Right cardiac atrium (tissue), 5 donors: ENCODE measurements around the gene ITGB1. TPM values are rescaled to one million over a fixed set of nuclear protein-coding genes. Genes with fewer than 3 reads are reported as not detected.
A peak's percentile ranks its signal among the peaks of the same experiment; 100 is the strongest.
"Not testable (repeated sequence)": the region's sequence is repeated elsewhere in the genome, so short reads cannot be mapped to it uniquely, and the experiment has no call there.

Experiments
- ATAC-seq, 2 donors: fragments of 200-7000 bp; cut with Tn5 transposase; one replicate each; pipeline versions ENCODE4 v1.8.0 to v1.9.1; 2020; ENCODE audit warnings: moderate library complexity in 2 of 2, mild to moderate bottlenecking in 1 of 2
- DNase-seq, 3 donors: peaks; one replicate each; pipeline ENCODE4 v3.0.0-alpha.2; 2020
- H3K27ac ChIP-seq: one replicate; pipeline ENCODE4 v1.5.1; 2013; ENCODE audit warnings: mild to moderate bottlenecking, low read length, control low read depth, moderate library complexity
- H3K27me3 ChIP-seq: one replicate; pipeline ENCODE4 v1.6.1; 2013; ENCODE audit not compliant: control insufficient read depth, insufficient read depth
- H3K4me1 ChIP-seq: one replicate; pipeline ENCODE4 v1.6.1; 2013; ENCODE audit warnings: low read length; ENCODE audit not compliant: control insufficient read depth, insufficient read depth
- H3K4me3 ChIP-seq: one replicate; pipeline ENCODE4 v1.5.1; 2013; ENCODE audit warnings: low read length, control low read depth
- H3K9me3 ChIP-seq: one replicate; pipeline ENCODE4 v1.6.1; 2013; ENCODE audit warnings: low read length; ENCODE audit not compliant: control insufficient read depth
- WGBS: extraction: QIAGEN DNeasy Blood & Tissue Kit; methylation state at CpG from one replicate; pipeline ENCODE4 v1.1.7; 2013; 5-methylcytosine and 5-hydroxymethylcytosine counted together
- intact Hi-C, 4 donors: fragments of 100-400 bp; cut with DNase I; formaldehyde crosslinking; loops; one replicate each; pipeline versions ENCODE4 v1.11.0 to v1.14.0; 2022 to 2023
- long read RNA-seq, 4 donors: library from polyadenylated mRNA; unstranded; transcript quantifications; one replicate each; pipeline ENCODE4 v2.0.0, GENCODE V29; 2020 to 2021
- polyA plus RNA-seq: library from polyadenylated mRNA; stranded (reverse); fragments of 200-250 nt; gene quantifications from one replicate; pipeline ENCODE4 v1.2.3, GENCODE V29; 2013
- total RNA-seq, 4 donors: library from RNA; stranded (reverse); fragmentation: NEBNext Ultra II Directional; extraction: Animal tissue kit (Norgen Biotek cat#: 25700); gene quantifications; one replicate each; pipeline ENCODE4 v1.2.1, GENCODE V29; 2021
- donor health status: healthy with polysubstance abuse.
- donor health status: DM: no; HTN: yes; CAD: no.
- donor health status: DM: no; HTN: no; CAD: no.
- donor health status: DM: no; HTN: yes; CAD: no; lungs with severe emphysema.
- donor health status: DM: yes; HTN: yes; CAD: no.

The ITGB1 gene
- total RNA-seq (100 to 1,000 TPM; 453 to 583 (median 494) TPM), polyA plus RNA-seq (259 TPM)
- long read RNA-seq, donor 1, transcript ITGB1-201 (16 exons, 3,640 nt), result major isoform, 345 of 774 reads
- long read RNA-seq, donor 1, partial matches to known transcripts, result 80 of 774 reads
- long read RNA-seq, donor 1, other reads (novel, unspliced or antisense), result 347 of 774 reads
- long read RNA-seq, donor 2, transcript ITGB1-201 (16 exons, 3,640 nt), result major isoform, 77 of 209 reads
- long read RNA-seq, donor 2, partial matches to known transcripts, result 17 of 209 reads
- long read RNA-seq, donor 2, other reads (novel, unspliced or antisense), result 113 of 209 reads
- long read RNA-seq, donor 3, transcript ITGB1-205 (16 exons, 3,729 nt), result minor isoform, 8 of 1,349 reads
- long read RNA-seq, donor 3, transcript ITGB1-201 (16 exons, 3,640 nt), result major isoform, 495 of 1,349 reads
- long read RNA-seq, donor 3, partial matches to known transcripts, result 203 of 1,349 reads
- long read RNA-seq, donor 3, other reads (novel, unspliced or antisense), result 639 of 1,349 reads
- long read RNA-seq, donor 4, transcript ITGB1-201 (16 exons, 3,640 nt), result major isoform, 90 of 277 reads
- long read RNA-seq, donor 4, transcript ITGB1-214 (3 exons, 861 nt), result minor isoform, 5 of 277 reads
- long read RNA-seq, donor 4, partial matches to known transcripts, result 11 of 277 reads
- long read RNA-seq, donor 4, other reads (novel, unspliced or antisense), result 171 of 277 reads

DNA sequence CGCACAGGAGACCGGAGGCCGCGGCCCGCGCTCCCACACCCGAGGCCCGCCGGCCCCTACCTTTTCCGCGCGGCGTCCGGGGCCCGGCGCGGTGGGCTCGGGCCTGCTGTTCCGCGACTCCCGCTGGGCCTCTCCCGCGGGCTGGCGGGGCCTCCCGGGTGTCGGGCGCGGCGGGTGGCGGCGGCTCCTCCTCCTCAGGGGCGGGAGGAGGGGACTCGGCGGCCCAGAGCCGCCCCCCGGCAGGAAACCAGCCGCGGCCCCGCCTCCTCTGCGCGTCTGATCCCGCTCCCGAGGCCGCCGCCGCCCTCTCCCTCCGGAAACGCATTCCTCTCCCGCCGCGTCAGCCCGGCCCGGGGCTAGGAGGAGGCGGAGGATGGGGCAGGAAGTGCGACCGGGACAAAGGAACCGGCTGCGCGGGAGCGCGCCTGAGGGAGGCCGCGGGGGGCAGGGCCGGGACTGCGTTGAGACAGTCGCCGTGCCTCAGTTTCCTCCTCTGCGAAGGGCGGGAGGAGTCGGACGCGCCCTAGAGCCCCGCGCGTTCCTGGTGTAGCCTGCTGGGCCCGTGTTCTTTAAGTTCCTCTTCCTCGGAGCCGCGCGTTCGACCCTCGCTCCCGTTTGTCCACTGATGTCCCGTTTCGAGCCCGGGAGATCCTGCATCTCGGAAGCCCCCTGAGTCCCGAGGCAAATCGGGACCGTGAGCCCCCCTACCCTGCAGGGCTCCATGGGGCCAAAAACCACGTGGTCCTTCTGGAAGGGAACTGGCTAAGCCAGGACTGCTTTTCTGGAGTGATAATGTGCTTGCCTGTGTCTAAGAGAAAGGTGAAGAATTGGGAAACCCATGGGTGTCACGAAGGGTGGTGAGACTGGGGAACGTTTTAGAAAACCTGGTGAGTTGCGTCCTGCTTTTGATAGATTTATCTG lies at the start of gene ITGB1:
Gene ITGB1, minus strand, starts transcription at position 146 of the 921 bp plus-strand sequence. CDS start 22,672 bp downstream, outside the sequence.
- peak; percentile 98 for ATAC-seq
- H3K27ac ChIP-seq, result peak within 1 kb of the TSS; percentile 95
- peak within 1 kb of the TSS; percentile 88 for H3K4me3 ChIP-seq
- intact Hi-C loops, result loop anchor here in 1 of 4 donors (2.0 kb wide), 1 partner anchor 22 kb away; no protein-coding TSS in a partner anchor
- no peaks in the 10 kb centered on the region for H3K27me3 ChIP-seq
- WGBS, result under 1% methylated on average over 89 of the region's 94 CpGs
- no peaks in the 10 kb centered on the region for H3K9me3 ChIP-seq
- DNase-seq, result peak; percentile 98 to 99 (median 99)
- peaks cover 4% of the 10 kb centered on the region for H3K4me1 ChIP-seq

DNA sequence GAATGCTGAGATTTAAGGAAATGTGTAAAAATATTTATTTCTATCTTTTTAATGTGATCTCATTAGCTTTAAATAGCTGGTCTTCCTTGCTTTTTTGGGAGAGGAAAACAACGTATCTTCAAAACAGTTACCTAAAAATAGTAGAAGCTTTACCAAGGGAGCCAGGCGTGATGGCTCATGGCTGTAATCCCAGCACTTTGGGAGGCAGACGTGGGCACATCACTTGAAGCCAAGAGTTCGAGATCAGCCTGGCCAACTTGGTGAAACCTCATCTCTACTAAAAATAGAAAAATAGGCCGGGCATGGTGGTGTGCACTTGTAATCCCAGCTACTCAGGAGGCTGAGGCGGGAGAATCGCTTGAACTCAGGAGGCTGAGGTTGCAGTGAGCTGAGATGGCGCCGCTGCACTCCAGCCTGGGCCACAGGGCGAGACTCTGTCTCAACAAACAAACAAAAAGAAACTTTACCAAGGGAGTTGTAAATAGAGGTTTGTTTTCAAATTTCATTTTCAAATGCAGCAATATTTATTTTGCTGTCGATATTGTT lies 48.4 kb upstream of the ITGB1 start:
- intact Hi-C loops, result loop anchor here in 3 of 4 donors (5.0 to 10.0 kb wide), 4 partner anchors 62 to 209 kb away; no protein-coding TSS in a partner anchor
- Histone ChIP-seq H3K4me1 (no peaks in the 10 kb centered on the region), H3K27me3 (no peaks in the 10 kb centered on the region), H3K4me3 (no peak overlapping the region), H3K27ac (no peak overlapping the region), H3K9me3 (no peaks in the 10 kb centered on the region)
- DNase-seq (no peak), ATAC-seq (no peak)
- 74% methylated on average over 11 of the region's 11 CpGs for WGBS

DNA sequence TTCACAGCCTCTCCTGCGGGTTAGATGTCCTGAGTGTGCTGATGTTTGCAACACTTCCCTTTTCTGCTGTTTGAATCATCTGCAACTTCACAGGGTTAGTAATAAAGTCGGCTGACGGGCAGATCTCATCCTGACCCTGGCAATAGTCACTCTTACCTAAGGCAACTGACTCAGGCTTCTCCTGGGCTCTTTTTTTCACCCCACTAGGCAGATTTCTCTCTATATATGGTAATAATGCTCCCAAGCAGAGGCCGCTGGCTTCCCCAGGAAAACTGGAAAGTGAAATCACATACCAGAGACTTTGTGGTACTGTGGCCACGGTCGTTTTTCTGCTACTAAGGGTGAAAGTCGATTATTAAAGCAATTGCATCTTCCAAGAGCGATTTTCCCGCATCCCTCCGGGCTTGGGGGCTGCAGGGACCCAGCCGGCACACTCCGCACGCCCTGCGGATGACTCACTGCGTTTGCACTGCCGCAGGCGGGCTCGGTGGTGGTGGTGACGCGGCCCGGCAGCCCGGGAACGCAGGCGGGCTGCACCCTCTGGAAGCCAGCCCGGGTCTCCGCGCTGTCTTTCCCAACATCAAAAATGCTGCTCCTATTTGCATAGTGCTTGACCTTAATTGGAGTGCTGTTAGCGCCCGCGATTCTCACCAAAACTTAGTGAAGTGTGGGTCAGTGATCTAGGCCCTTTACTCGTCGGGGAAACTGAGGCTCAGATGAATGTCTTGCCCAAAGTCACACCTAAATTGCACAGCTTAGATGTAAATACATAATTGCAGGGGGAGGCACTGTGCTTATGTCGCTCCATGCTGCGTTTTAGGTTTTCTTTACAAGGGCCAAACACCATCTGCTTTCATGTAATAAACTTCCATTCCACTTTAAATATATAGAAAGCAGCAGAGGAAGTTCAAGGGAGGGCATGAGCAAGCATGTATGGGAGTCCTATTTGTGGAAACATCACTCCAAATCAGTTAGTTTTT lies 47.6 kb upstream of the ITGB1 start:
- Histone ChIP-seq H3K27me3 (no peaks in the 10 kb centered on the region), H3K4me1 (no peaks in the 10 kb centered on the region), H3K4me3 (peak overlapping the region; percentile 63), H3K9me3 (no peaks in the 10 kb centered on the region), H3K27ac (peak overlapping the region; percentile 75)
- DNase-seq, result peak; percentile 88 to 92 (median 91)
- intact Hi-C loops, result loop anchor here in 3 of 4 donors (5.0 to 10.0 kb wide), 4 partner anchors 61 to 208 kb away; no protein-coding TSS in a partner anchor
- ATAC-seq, result peak; percentile 97 to 99
- 6% methylated on average over 34 of the region's 34 CpGs for WGBS

DNA sequence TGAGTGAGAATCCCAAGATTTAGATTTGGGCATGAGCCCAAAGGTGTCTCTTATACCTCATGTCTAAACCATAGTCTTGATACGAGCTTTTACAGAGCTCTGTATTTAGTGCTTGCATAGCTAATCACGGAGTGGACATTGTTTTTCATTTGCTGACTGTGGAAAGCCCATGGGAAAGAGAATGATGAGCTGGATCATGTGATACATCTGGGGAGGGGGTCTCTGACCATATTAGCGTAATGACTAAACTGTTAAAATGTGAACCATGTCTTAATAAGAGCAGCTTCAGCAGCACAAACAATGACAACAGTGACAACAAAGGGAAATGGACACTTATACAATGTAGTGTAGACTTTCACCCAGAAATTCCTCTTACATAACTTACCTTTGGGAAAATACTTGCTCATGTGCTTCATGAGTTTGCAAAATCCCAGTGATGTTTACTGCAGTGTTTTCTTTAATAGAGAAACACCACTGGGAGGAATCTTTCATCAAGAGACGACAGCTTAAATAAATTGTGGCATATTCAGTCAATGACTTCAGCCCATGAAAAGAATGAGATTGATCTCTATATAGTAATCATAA lies 44.0 kb upstream of the ITGB1 start:
- H3K9me3 ChIP-seq, result no peaks in the 10 kb centered on the region
- H3K4me3 ChIP-seq, result no peak overlapping the region
- 88% methylated on average over 4 of the region's 4 CpGs for WGBS
- intact Hi-C loops, result loop anchor here in 2 of 4 donors (10.0 kb wide), 2 partner anchors 57 to 67 kb away; no protein-coding TSS in a partner anchor
- DNase-seq (no peak), ATAC-seq (no peak)
- H3K4me1 ChIP-seq, result no peaks in the 10 kb centered on the region
- no peak overlapping the region for H3K27ac ChIP-seq
- H3K27me3 ChIP-seq, result no peaks in the 10 kb centered on the region

DNA sequence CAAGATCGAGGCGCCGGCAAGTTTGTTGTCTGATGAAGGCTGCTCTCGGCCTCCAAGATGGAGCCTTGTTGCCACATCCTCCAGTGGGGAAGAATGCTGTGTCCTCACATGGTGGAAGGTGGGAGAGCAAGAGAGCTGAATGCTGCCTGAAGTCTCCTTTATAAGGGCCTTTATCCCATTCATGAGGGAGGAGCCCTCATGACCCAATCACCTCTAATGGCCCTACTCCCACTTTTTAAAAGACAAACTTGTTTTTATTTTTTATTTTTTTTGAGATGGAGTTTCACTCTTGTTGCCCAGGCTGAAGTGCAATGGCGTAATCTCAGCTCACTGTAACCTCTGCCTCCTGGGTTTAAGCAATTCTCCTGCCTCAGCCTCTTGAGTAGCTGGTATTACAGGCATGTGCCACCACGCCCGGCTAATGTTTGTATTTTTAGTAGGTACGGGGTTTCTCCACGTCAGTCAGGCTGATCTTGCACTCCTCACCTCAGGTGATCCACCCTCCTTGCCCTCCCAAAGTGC lies 40.1 kb upstream of the ITGB1 start:
- H3K4me1 ChIP-seq, H3K27me3 ChIP-seq, DNase-seq, ATAC-seq, H3K9me3 ChIP-seq, intact Hi-C loops, H3K4me3 ChIP-seq, H3K27ac ChIP-seq: not testable (repeated sequence)
- WGBS, result 90% methylated on average over 9 of the region's 9 CpGs

DNA sequence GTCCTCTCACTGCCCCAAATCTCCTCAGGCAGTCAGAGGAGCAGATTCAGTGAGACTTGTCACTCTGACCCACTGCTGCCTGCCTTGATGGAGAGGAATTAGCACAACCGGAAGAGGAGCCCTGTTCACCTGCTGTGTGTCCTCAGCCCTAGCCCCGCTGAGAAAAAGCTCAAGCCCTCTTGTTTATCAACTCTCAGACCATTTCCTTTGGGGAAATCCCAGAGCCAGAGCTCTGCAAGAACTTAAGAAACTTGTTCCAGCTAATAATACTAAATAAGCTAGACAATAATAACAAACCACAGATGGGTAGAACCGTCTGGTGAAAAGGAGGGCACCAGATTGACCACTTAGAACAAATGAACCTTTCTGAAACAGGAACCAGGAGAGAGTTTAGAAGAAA lies 37.7 kb upstream of the ITGB1 start:
- intact Hi-C loops, result no loop called here
- Histone ChIP-seq H3K27me3 (no peaks in the 10 kb centered on the region), H3K27ac (no peak overlapping the region), H3K9me3 (no peaks in the 10 kb centered on the region), H3K4me1 (peaks cover 3% of the 10 kb centered on the region), H3K4me3 (no peak overlapping the region)
- ATAC-seq (no peak), DNase-seq (no peak)
- 27% methylated on average over 3 of the region's 3 CpGs for WGBS

DNA sequence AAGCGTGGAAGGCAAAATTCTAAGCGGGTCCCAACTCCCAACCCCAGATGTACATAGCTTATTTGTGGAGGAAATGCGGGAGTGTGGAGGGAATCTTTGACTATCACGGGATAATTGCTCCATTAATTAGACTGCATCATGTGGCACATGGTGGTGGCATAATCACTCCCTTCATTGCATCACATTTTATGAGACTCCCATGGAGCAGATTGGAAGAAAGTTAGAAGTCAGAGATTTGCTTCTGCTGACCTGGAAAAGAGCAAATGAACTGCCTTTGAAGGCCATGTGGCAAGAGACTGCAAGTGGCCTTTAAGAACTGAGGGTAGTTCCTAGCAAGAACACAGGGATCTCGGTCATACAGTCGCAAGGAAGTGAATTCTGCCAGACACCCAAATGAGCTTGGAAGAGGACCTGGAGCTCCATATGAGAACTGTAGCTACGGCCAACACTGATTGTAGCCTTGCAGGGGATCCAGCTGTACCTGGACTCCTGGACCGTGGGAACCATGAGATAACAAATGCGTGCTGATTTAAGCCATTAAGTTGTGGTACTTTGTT lies 37.1 kb upstream of the ITGB1 start:
- no peak overlapping the region for H3K27ac ChIP-seq
- peaks cover 3% of the 10 kb centered on the region for H3K4me1 ChIP-seq
- H3K9me3 ChIP-seq, result no peaks in the 10 kb centered on the region
- WGBS, result 81% methylated on average over 9 of the region's 9 CpGs
- DNase-seq (no peak), ATAC-seq (no peak)
- H3K4me3 ChIP-seq, result no peak overlapping the region
- intact Hi-C loops, result no loop called here
- H3K27me3 ChIP-seq, result no peaks in the 10 kb centered on the region

DNA sequence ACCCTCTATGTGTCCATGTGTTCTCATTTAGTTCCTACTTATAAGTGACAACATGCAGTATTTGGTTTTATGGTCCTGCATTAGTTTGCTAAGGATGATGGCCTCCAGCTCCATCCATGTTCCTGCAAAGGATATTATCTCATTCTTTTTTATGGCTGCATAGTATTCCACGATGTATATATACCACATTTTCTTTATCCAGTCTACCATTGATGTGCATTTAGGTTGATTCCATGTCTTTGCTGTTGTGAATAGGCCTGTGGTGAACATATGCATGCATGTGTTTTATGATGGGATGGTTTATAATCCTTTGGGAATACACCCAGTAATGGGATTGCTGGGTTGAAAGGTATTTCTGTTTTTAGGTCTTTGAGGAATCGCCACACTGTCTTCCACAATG lies 36.6 kb upstream of the ITGB1 start:
- 98% methylated on average over 2 of the region's 2 CpGs for WGBS
- H3K9me3 ChIP-seq, DNase-seq, H3K27ac ChIP-seq, H3K27me3 ChIP-seq, intact Hi-C loops, ATAC-seq, H3K4me1 ChIP-seq, H3K4me3 ChIP-seq: not testable (repeated sequence)

DNA sequence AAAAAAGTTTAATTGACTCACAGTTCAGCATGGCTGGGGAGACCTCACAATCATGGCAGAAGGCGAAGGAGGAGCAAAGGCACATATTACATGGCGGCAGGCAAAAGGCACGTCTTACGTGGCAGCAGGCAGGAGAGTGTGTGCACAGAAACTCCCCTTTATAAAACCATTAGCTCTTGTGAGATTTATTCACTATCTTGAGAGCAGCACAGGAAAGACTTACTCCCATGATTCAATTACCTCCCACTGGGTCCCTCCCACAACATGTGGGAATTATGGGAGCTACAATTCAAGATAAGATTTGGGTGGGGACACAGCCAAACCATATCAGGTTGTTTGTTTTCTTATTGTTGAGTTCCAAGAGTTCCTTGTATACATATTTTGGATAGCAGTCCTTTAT lies 34.3 kb upstream of the ITGB1 start:
- H3K27ac ChIP-seq, H3K9me3 ChIP-seq, H3K4me1 ChIP-seq, H3K27me3 ChIP-seq, ATAC-seq, intact Hi-C loops, DNase-seq, H3K4me3 ChIP-seq: not testable (repeated sequence)
- WGBS, result 94% methylated on average over 4 of the region's 4 CpGs
